NOMO-1 treated with dmso at 0.1 percent for 144 hours (cell line): ENCODE results near the gene FUZ.

Experiments
- DNase-seq: peaks from one replicate; lab custom pipeline; 2025; ENCODE audit not compliant: unreplicated experiment; lab: John Stamatoyannopoulos, UW

Gene FUZ

DNA sequence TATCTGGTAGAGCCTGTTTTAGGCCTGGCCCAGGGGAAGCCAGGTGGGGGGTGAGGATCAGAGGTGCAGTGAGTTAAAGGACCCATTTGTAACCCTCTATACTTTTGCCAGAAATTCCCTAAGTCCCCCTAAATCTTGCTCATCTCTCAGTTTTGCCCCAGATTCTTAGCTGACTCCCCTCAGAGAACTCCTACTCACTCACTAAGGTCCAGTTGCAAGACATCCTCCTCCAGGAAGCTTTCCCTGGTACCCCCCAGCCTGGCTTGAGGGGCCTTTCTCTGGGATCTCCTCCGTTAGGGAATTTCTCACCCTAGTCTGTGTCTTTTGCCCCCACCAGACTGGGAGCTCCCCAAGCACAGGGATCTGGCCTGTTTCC is 51.9 kb downstream of the FUZ start:
- no peak for DNase-seq

GRCh38 chr19:49758292-49758691 is 54.8 kb downstream of the FUZ start:
- DNase-seq, result no peak
